Progenitor cell of endocrine pancreas (in vitro differentiated cells): ENCODE measurements around the gene RAB11FIP3. TPM values are rescaled to one million over a fixed set of nuclear protein-coding genes. Genes with fewer than 3 reads are reported as not detected.
"Not testable (repeated sequence)": the region's sequence is repeated elsewhere in the genome, so short reads cannot be mapped to it uniquely, and the experiment has no call there.

Experiments used
- DNase-seq: peaks from one replicate; pipeline ENCODE4 v3.0.0; 2021; ENCODE audit warnings: low spot score; ENCODE audit not compliant: unreplicated experiment
- H3K27ac Mint-ChIP-seq: 2 replicates; pipeline ENCODE4 v1.8.0; 2021; ENCODE audit warnings: mild to moderate bottlenecking, moderate library complexity, mixed read lengths
- H3K27me3 Mint-ChIP-seq: 2 replicates; pipeline ENCODE4 v1.8.0; 2021; ENCODE audit warnings: mixed read lengths
- H3K36me3 Mint-ChIP-seq: 2 replicates; pipeline ENCODE4 v1.8.0; 2022; ENCODE audit warnings: mixed read lengths; ENCODE audit not compliant: insufficient read depth
- H3K4me1 Mint-ChIP-seq: 2 replicates; pipeline ENCODE4 v1.8.0; 2021; ENCODE audit warnings: low read depth, mixed read lengths
- H3K4me3 Mint-ChIP-seq: 2 replicates; pipeline ENCODE4 v1.8.0; 2021; ENCODE audit warnings: low read depth, mild to moderate bottlenecking, moderate library complexity, mixed read lengths
- H3K9me3 Mint-ChIP-seq: 2 replicates; pipeline ENCODE4 v1.8.0; 2021; ENCODE audit warnings: low read depth, mixed read lengths
- CTCF ChIP-seq: fragments of 200-600 bp; sonication (generic); IDR thresholded peaks from one replicate; pipeline ENCODE4 v1.5.0; 2021; ENCODE audit warnings: antibody characterized with exemption, mild to moderate bottlenecking; ENCODE audit not compliant: unreplicated experiment
- total RNA-seq: library from RNA; stranded (reverse); gene quantifications from 2 replicates; pipeline ENCODE4 v1.2.1, GENCODE V29; 2021

The RAB11FIP3 gene
- total RNA-seq, 1 donor from 2014 or later = 97.9 TPM

GRCh38 chr16:492211-492875 lies 66.9 kb downstream of the RAB11FIP3 start:
- Mint-ChIP-seq H3K36me3 (peaks cover 19% of the 10 kb centered on the region), H3K27me3 (no peaks in the 10 kb centered on the region)
- no peak for TF ChIP-seq CTCF

GRCh38 chr16:494676-495075 lies 69.2 kb downstream of the RAB11FIP3 start:
- H3K9me3 Mint-ChIP-seq, H3K27ac Mint-ChIP-seq, H3K27me3 Mint-ChIP-seq, H3K4me3 Mint-ChIP-seq, H3K4me1 Mint-ChIP-seq, DNase-seq: not testable (repeated sequence)
- peaks cover 18% of the 10 kb centered on the region for H3K36me3 Mint-ChIP-seq

More at GRCh38 chr16:492211-492875, 66.9 kb downstream of the RAB11FIP3 start:
- no peaks in the 10 kb centered on the region for H3K4me1 Mint-ChIP-seq
- no peak overlapping the region for H3K4me3 Mint-ChIP-seq
- no peak overlapping the region for H3K27ac Mint-ChIP-seq
- DNase-seq = no peak
- no peaks in the 10 kb centered on the region for H3K9me3 Mint-ChIP-seq

- Mint-ChIP-seq H3K27me3 (no peaks in the 10 kb centered on the region), H3K9me3 (no peaks in the 10 kb centered on the region), H3K4me3 (no peak overlapping the region), H3K4me1 (no peaks in the 10 kb centered on the region), H3K27ac (no peak overlapping the region), H3K36me3 (peaks cover 15% of the 10 kb centered on the region)
- peak; percentile 40 for TF ChIP-seq CTCF
- DNase-seq = no peak
Measured at GRCh38 chr16:495127-495748, 69.8 kb downstream of the RAB11FIP3 start.

GRCh38 chr16:496097-496886 lies 70.8 kb downstream of the RAB11FIP3 start:
- Mint-ChIP-seq H3K27me3 (no peaks in the 10 kb centered on the region), H3K4me3 (no peak overlapping the region), H3K9me3 (no peaks in the 10 kb centered on the region), H3K36me3 (peaks cover 13% of the 10 kb centered on the region), H3K4me1 (no peaks in the 10 kb centered on the region), H3K27ac (no peak overlapping the region)
- DNase-seq = no peak
- TF ChIP-seq CTCF = no peak

- DNase-seq = no peak
- no peak for TF ChIP-seq CTCF
- Mint-ChIP-seq H3K9me3 (no peaks in the 10 kb centered on the region), H3K36me3 (peaks cover 10% of the 10 kb centered on the region), H3K4me1 (no peaks in the 10 kb centered on the region), H3K27me3 (no peaks in the 10 kb centered on the region), H3K4me3 (no peak overlapping the region), H3K27ac (no peak overlapping the region)
Measured at GRCh38 chr16:497258-497657, 71.8 kb downstream of the RAB11FIP3 start.
